AG09319 (cell line): ENCODE data around the gene ARV1.
"Not testable (repeated sequence)": the region's sequence is repeated elsewhere in the genome, so short reads cannot be mapped to it uniquely, and the experiment has no call there.

ENCODE experiments used
- DNase-seq: peaks from one replicate; pipeline ENCODE4 v3.0.0-alpha.2; 2010; ENCODE audit warnings: low read depth; ENCODE audit errors: extremely low read depth
- CTCF ChIP-seq: IDR thresholded peaks from 2 replicates; pipeline ENCODE4 v1.5.1; 2011; ENCODE audit warnings: low read depth, mild to moderate bottlenecking, inconsistent platforms, low read length, moderate library complexity

ARV1 gene

GRCh38 chr1:231020139-231020601 is 41.3 kb downstream of the ARV1 start:
- no peak for TF ChIP-seq CTCF
- DNase-seq = no peak

GRCh38 chr1:231020816-231021215 is 41.9 kb downstream of the ARV1 start:
- no peak for DNase-seq
- TF ChIP-seq CTCF = no peak

- DNase-seq = no peak
- no peak for TF ChIP-seq CTCF
Observed at GRCh38 chr1:231021540-231022031, 42.7 kb downstream of the ARV1 start.

- not testable (repeated sequence) for DNase-seq
Observed at GRCh38 chr1:231022543-231022942, 43.6 kb downstream of the ARV1 start.

GRCh38 chr1:231023150-231023549 is 44.3 kb downstream of the ARV1 start:
- no peak for DNase-seq
- no peak for TF ChIP-seq CTCF

- DNase-seq = no peak
- TF ChIP-seq CTCF = no peak
Observed at GRCh38 chr1:231026576-231026975, 47.7 kb downstream of the ARV1 start.

- DNase-seq = no peak
- no peak for TF ChIP-seq CTCF
Observed at GRCh38 chr1:231027136-231027925, 48.4 kb downstream of the ARV1 start.

- no peak for TF ChIP-seq CTCF
- DNase-seq = no peak
Observed at GRCh38 chr1:231027971-231028370, 49.1 kb downstream of the ARV1 start.
